ENCODE data around the gene MSTO1.

DNA sequence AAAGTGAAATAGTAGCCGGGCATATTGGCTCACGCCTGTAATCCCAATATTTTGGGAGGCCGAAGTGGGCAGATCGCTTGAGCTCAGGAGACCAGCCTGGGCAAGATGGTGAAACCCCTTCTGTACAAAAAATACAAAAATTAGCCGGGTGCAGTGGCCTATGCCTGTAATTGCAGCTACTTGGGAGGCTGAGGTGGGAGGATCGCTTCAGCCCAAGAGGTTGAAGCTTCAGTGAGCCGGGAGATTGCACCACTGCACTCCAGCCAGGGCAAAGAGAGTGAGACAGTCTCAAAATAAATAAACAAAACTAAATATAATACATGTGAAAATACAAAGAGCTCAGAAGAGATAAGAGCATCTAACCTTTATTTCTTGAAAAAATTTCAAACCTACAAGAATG, 2.3 kb upstream of the MSTO1 start:
- no peak for TF ChIP-seq POLR2A (IDR thresholded peaks at IDR 0.05; ENCODE audit: low read depth, low read length)
- no peak for TF ChIP-seq POLR2AphosphoS5 (IDR thresholded peaks at IDR 0.05; ENCODE audit: low read depth, low read length)
- no peak for TF ChIP-seq TAF1 (IDR thresholded peaks at IDR 0.05; ENCODE audit: borderline replicate concordance, low read depth, low read length)

Measured in GM12892 (cell line).